Stimulated activated CD8-positive, alpha-beta memory T cell treated with anti-CD3 and anti-CD28 coated beads, Interleukin-12 subunit alpha, Interleukin-12 subunit beta, amount 100 ng/mL, for 24 hours (primary cell): ENCODE measurements around the gene STX8.
"Not testable (repeated sequence)": the region's sequence is repeated elsewhere in the genome, so short reads cannot be mapped to it uniquely, and the experiment has no call there.

Experiments
- DNase-seq: peaks from one replicate; pipeline ENCODE4 v3.0.0-alpha.2; 2020; ENCODE audit errors: extremely low read depth

STX8 gene

GRCh38 chr17:9389111-9389527, 186.5 kb downstream of the STX8 start:
- DNase-seq = no peak

GRCh38 chr17:9386401-9386800, 189.2 kb downstream of the STX8 start:
- no peak for DNase-seq

GRCh38 chr17:9383826-9384225, 191.8 kb downstream of the STX8 start:
- DNase-seq = no peak

GRCh38 chr17:9382626-9383025, 193.0 kb downstream of the STX8 start:
- DNase-seq = no peak

- no peak for DNase-seq
Measured at GRCh38 chr17:9381068-9381467, 194.6 kb downstream of the STX8 start.

- no peak for DNase-seq
Measured at GRCh38 chr17:9380361-9380760, 195.3 kb downstream of the STX8 start.

GRCh38 chr17:9376177-9376576, 199.4 kb downstream of the STX8 start:
- not testable (repeated sequence) for DNase-seq

- DNase-seq = no peak
Measured at GRCh38 chr17:9371019-9371418, 204.6 kb downstream of the STX8 start.

- no peak for DNase-seq
Measured at GRCh38 chr17:9370467-9370866, 205.2 kb downstream of the STX8 start.

GRCh38 chr17:9368631-9369030, 207.0 kb downstream of the STX8 start:
- no peak for DNase-seq

GRCh38 chr17:9367156-9367555, 208.5 kb downstream of the STX8 start:
- no peak for DNase-seq

- DNase-seq = no peak
Measured at GRCh38 chr17:9364837-9365430, 210.7 kb downstream of the STX8 start.

- no peak for DNase-seq
Measured at GRCh38 chr17:9363440-9364350, 211.9 kb downstream of the STX8 start.

GRCh38 chr17:9361188-9361955, 214.2 kb downstream of the STX8 start:
- DNase-seq = no peak

- no peak for DNase-seq
Measured at GRCh38 chr17:9360677-9361081, 214.9 kb downstream of the STX8 start.

- no peak for DNase-seq
Measured at GRCh38 chr17:9356488-9356911, 219.1 kb downstream of the STX8 start.

- DNase-seq = no peak
Measured at GRCh38 chr17:9355846-9356245, 219.8 kb downstream of the STX8 start.

- DNase-seq = not testable (repeated sequence)
Measured at GRCh38 chr17:9355231-9355630, 220.4 kb downstream of the STX8 start.

- DNase-seq = no peak
Measured at GRCh38 chr17:9350080-9350479, 225.5 kb downstream of the STX8 start.

- DNase-seq = no peak
Measured at GRCh38 chr17:9346296-9346926, 229.2 kb downstream of the STX8 start.

- DNase-seq = no peak
Measured at GRCh38 chr17:9343516-9343915, 232.1 kb downstream of the STX8 start.

- DNase-seq = no peak
Measured at GRCh38 chr17:9342225-9342624, 233.4 kb downstream of the STX8 start.
